ENCODE measurements around the gene CCDC107. TPM values are rescaled to one million over a fixed set of nuclear protein-coding genes. Genes with fewer than 3 reads are reported as not detected.
A peak's percentile ranks its signal among the peaks of the same experiment; 100 is the strongest.

Gene CCDC107
- total and polyA plus RNA-seq, 2 of the 13 experiments (the other 11 are each of a cell fraction or from before 2014, with no cell fraction given), result 7.1 to 15.2 TPM

- TF ChIP-seq ZFP82 (CRISPR knock-in tag; IDR thresholded peaks at IDR 0.05; ENCODE audit: borderline replicate concordance) (0 out of 2 replicates have a peak, but pooled peaks have one; percentile 37), ZNF501 (CRISPR knock-in tag; IDR thresholded peaks at IDR 0.05) (peak; percentile 95), YEATS2 (CRISPR knock-in tag; IDR thresholded peaks at IDR 0.05; ENCODE audit: borderline replicate concordance) (peak; percentile 65; the same call in 1 of the 2 replicates), ZNF414 (CRISPR knock-in tag; IDR thresholded peaks at IDR 0.05) (peak; percentile 86; the same call in 1 of the 2 replicates), SAP130 (CRISPR knock-in tag; IDR thresholded peaks at IDR 0.05; ENCODE audit: low read depth) (peak; percentile 98), POGZ (CRISPR knock-in tag; IDR thresholded peaks at IDR 0.05) (peak; percentile 75; the same call in 1 of the 2 replicates), AKNA (CRISPR knock-in tag; IDR thresholded peaks at IDR 0.05; ENCODE audit: borderline replicate concordance) (no peak), NR2F1 (CRISPR knock-in tag; IDR thresholded peaks at IDR 0.05) (no peak), GMEB1 (CRISPR knock-in tag; IDR thresholded peaks at IDR 0.05; ENCODE audit: borderline replicate concordance) (peak; percentile 81; the same call in 1 of the 2 replicates), LRRFIP1 (CRISPR knock-in tag; conservative IDR thresholded peaks at IDR 0.05) (no peak), NR1H2 (CRISPR knock-in tag; IDR thresholded peaks at IDR 0.05; ENCODE audit: borderline replicate concordance, low read depth) (no peak), ZNF768 (CRISPR knock-in tag; IDR thresholded peaks at IDR 0.05) (peak; percentile 78; the same call in 1 of the 2 replicates), ZNF234 (CRISPR knock-in tag; conservative IDR thresholded peaks at IDR 0.05) (no peak), ZNF253 (CRISPR knock-in tag; IDR thresholded peaks at IDR 0.05; ENCODE audit: borderline replicate concordance) (peak; percentile 94), TFAP4 (IDR thresholded peaks at IDR 0.05; ENCODE audit: borderline replicate concordance, low read depth) (no peak; the same call in 1 of the 2 replicates), KMT2B (CRISPR knock-in tag; IDR thresholded peaks at IDR 0.05) (peak; percentile 55; the same call in 1 of the 2 replicates), SIN3B (IDR thresholded peaks at IDR 0.05; ENCODE audit: low read length) (peak; percentile 76)
These were observed 6.7 kb downstream of the CCDC107 start, which contains the start of gene ARHGEF39 (continued) for GRCh38 chr9:35664531-35665470.
